ENCODE data around the gene KCND3.

- TF ChIP-seq EZH2 (IDR thresholded peaks at IDR 0.05) (no peak), POLR2AphosphoS5 (IDR thresholded peaks at IDR 0.05; ENCODE audit: borderline replicate concordance, low read depth, low read length) (no peak), FOXP2 (optimal IDR thresholded peaks at IDR 0.05; ENCODE audit: control extremely low read depth, extremely low read length, insufficient read depth) (no peak)
Observed at GRCh38 chr1:111887385-111887784, 102.1 kb downstream of the KCND3 start.

Measured in SK-N-MC (cell line).